Thoracic aorta (tissue), 2 donors: Measurements from ENCODE around the gene RASL11A. TPM values are rescaled to one million over a fixed set of nuclear protein-coding genes. Genes with fewer than 3 reads are reported as not detected.

Source experiments
- ATAC-seq: fragments of 150-250 bp; one replicate; pipeline ENCODE4 v1.8.0; 2017; ENCODE audit warnings: low read depth; ENCODE audit not compliant: insufficient number of reproducible peaks, low FRiP score
- DNase-seq: peaks from one replicate; pipeline ENCODE4 v3.0.0-alpha.2; 2020; ENCODE audit warnings: low spot score
- H3K27ac ChIP-seq, 2 donors: fragments of 200-600 bp; sonication (generic); 1 replicate in 1 of 2; 2 replicates in 1 of 2; pipeline ENCODE4 v1.5.1; 2016; ENCODE audit warnings: mild to moderate bottlenecking in 2 of 2, moderate library complexity in 2 of 2
- H3K27me3 ChIP-seq: fragments of 200-600 bp; sonication (generic); replicated peaks from 2 replicates; pipeline ENCODE4 v1.6.0; 2016; ENCODE audit warnings: mild to moderate bottlenecking; ENCODE audit not compliant: insufficient read depth
- H3K36me3 ChIP-seq: fragments of 200-600 bp; sonication (generic); one replicate; pipeline ENCODE4 v1.5.1; 2016
- H3K4me1 ChIP-seq, 2 donors: fragments of 200-600 bp; sonication (generic); 1 replicate in 1 of 2; 2 replicates in 1 of 2; pipeline versions ENCODE4 v1.5.1 to v1.6.0; 2016; ENCODE audit warnings: low read depth in 2 of 2, mild to moderate bottlenecking in 1 of 2; ENCODE audit not compliant: control insufficient read depth in 1 of 2
- H3K4me3 ChIP-seq: fragments of 200-600 bp; sonication (generic); 2 replicates; pipeline ENCODE4 v1.5.1; 2016; ENCODE audit warnings: mild to moderate bottlenecking
- H3K9me3 ChIP-seq: fragments of 200-600 bp; sonication (generic); 2 replicates; pipeline ENCODE4 v1.5.1; 2016
- total RNA-seq, 2 donors: library from RNA; depleted of rRNA; stranded (reverse); fragments of >200 nt; gene quantifications; one replicate each; pipeline versions ENCODE4 v1.1.0 to v1.2.3, GENCODE V29; 2016
- TF ChIP-seq, protein P1 (sequence below): fragments of 200-600 bp; sonication (generic); IDR thresholded peaks from one replicate; pipeline ENCODE4 v1.5.1; 2019; ENCODE audit warnings: antibody characterized with exemption

RASL11A gene
- total RNA-seq, 2 donors from 2014 or later, result 57.6 to 81.6 TPM

DNA sequence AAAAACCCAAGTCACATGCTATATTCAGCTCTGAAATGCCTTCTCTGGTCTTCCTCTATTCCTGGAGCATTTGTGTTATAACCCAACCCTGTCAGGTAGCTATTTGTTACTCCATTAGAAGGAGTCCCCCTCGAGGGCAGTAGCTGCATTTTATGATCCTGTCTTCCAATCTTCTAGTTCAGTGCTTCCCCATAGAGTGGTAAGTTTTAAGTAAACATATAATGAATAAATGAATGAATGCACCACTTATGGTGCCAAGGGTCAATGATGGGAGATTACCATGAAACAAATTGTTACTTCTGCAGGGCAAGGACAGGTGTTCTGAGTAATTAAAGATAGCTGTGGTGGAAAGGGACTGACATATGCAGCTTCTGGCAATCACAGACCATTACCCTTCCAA lies 4.0 kb downstream of the RASL11A start:
- H3K27ac ChIP-seq, result peak overlapping the region; percentile 78 to 86

GRCh38 chr13:27276188-27276587 lies 5.6 kb downstream of the RASL11A start:
- DNase-seq (no peak), ATAC-seq (no peak)
- peak overlapping the region in 1 of 2 donors; percentile 78 for H3K27ac ChIP-seq
- no peaks in the 10 kb centered on the region for H3K27me3 ChIP-seq
- H3K4me1 ChIP-seq, result peaks cover 14 to 46% of the 10 kb centered on the region in 2 donors
- no peak overlapping the region for H3K4me3 ChIP-seq
- TF ChIP-seq, protein P1, sequence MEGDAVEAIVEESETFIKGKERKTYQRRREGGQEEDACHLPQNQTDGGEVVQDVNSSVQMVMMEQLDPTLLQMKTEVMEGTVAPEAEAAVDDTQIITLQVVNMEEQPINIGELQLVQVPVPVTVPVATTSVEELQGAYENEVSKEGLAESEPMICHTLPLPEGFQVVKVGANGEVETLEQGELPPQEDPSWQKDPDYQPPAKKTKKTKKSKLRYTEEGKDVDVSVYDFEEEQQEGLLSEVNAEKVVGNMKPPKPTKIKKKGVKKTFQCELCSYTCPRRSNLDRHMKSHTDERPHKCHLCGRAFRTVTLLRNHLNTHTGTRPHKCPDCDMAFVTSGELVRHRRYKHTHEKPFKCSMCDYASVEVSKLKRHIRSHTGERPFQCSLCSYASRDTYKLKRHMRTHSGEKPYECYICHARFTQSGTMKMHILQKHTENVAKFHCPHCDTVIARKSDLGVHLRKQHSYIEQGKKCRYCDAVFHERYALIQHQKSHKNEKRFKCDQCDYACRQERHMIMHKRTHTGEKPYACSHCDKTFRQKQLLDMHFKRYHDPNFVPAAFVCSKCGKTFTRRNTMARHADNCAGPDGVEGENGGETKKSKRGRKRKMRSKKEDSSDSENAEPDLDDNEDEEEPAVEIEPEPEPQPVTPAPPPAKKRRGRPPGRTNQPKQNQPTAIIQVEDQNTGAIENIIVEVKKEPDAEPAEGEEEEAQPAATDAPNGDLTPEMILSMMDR, result no peak
- H3K36me3 ChIP-seq, result no peaks in the 10 kb centered on the region
- H3K9me3 ChIP-seq, result no peaks in the 10 kb centered on the region

More for the DNA sequence above, 4.0 kb downstream of the RASL11A start:
- no peaks in the 10 kb centered on the region for H3K36me3 ChIP-seq
- peaks cover 14 to 48% of the 10 kb centered on the region in 2 donors for H3K4me1 ChIP-seq
- ATAC-seq (no peak), DNase-seq (no peak)
- no peak overlapping the region for H3K4me3 ChIP-seq
- no peaks in the 10 kb centered on the region for H3K9me3 ChIP-seq
- TF ChIP-seq, protein P1, result no peak
- no peaks in the 10 kb centered on the region for H3K27me3 ChIP-seq

GRCh38 chr13:27279506-27279905 lies 8.9 kb downstream of the RASL11A start:
- Histone ChIP-seq H3K4me3 (no peak overlapping the region), H3K27ac (no peak overlapping the region), H3K36me3 (no peaks in the 10 kb centered on the region), H3K4me1 (peaks cover 8 to 31% of the 10 kb centered on the region in 2 donors), H3K9me3 (no peaks in the 10 kb centered on the region), H3K27me3 (no peaks in the 10 kb centered on the region)
- DNase-seq (no peak), ATAC-seq (no peak)
- TF ChIP-seq, protein P1, result no peak

DNA sequence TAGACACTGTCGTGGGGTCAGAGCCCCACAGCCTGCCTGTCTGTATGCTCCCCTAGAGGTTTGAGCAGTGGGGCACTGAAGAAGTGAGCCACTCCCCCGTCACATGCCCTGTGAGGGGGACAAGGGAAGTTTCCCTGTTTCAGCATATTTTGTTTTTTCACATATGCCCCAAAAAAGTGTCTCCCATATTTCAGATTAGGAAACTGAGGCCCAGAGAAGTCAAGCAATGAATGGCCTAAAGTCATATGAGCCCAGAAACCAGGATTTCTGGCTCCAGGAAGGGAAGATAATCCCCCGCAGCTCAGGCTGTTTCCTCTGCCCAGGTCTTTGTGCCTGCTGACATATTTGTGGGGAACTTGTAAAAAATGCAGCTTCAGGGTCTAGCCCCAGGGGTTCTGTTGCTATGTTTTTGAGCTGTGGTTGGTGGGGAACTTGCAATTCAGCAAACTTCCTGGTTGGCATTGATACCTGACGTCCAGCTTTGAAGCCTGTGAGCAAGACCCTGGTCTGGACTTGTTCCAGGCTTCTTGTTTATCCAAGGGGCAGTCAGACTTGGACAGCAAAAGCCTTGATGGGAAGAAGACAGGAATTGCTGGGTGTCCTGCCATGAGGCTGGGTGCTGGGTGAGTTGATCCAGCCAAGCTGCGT lies 9.5 kb downstream of the RASL11A start:
- no peak overlapping the region for H3K4me3 ChIP-seq
- no peak for ATAC-seq
- DNase-seq, result no peak
- H3K36me3 ChIP-seq, result no peaks in the 10 kb centered on the region
- TF ChIP-seq, protein P1, result no peak
- peaks cover 3 to 25% of the 10 kb centered on the region in 2 donors for H3K4me1 ChIP-seq
- H3K27me3 ChIP-seq, result no peaks in the 10 kb centered on the region
- no peak overlapping the region for H3K27ac ChIP-seq
- no peaks in the 10 kb centered on the region for H3K9me3 ChIP-seq

GRCh38 chr13:27280841-27281240 lies 10.2 kb downstream of the RASL11A start:
- ATAC-seq (no peak), DNase-seq (no peak)
- Histone ChIP-seq H3K36me3 (no peaks in the 10 kb centered on the region), H3K9me3 (no peaks in the 10 kb centered on the region), H3K4me1 (peaks cover 0 to 18% of the 10 kb centered on the region in 2 donors), H3K4me3 (no peak overlapping the region), H3K27me3 (no peaks in the 10 kb centered on the region), H3K27ac (no peak overlapping the region)
- TF ChIP-seq, protein P1, result no peak
